ENCODE data around the gene PIK3R4.

The PIK3R4 gene

GRCh38 chr3:130741946-130742610 lies 4.6 kb downstream of the PIK3R4 start:
- DNase-seq (ENCODE audit: low read depth in 2 of 2), result no peak

GRCh38 chr3:130739848-130740247 lies 6.8 kb downstream of the PIK3R4 start:
- DNase-seq (ENCODE audit: low read depth in 2 of 2), result no peak

GRCh38 chr3:130738241-130738640 lies 8.4 kb downstream of the PIK3R4 start:
- DNase-seq (ENCODE audit: low read depth in 2 of 2), result no peak

- DNase-seq (ENCODE audit: low read depth in 2 of 2), result no peak
These were observed 9.0 kb downstream of the PIK3R4 start for GRCh38 chr3:130737622-130738021.

DNA sequence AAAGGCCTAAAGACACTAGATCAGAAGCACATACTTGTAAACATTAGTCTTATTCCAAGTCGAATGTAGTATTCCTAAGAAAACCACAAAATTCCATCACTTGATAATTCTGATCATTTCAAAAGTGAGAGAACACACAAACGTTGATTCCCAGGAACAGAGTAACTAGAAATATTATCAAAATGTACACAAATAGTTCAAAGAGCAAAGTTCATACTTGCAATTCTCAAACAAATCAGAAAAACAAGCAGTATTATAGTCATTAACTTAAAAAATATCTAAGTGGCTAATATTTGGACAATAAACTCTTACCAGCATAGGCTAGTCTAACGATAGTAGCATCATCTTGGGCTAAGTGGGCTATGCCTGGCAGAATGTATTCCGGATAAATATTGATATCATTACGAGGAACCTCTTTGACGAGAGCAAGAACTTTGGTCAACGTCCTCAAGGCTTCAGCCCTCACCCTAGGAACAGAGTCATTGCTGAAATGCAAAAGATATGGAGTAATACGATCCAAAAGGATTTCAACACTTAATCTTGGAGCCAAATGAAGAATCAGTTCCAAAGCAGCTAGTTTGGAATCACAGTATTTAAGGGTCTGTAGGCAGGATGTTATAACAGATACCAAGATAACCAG lies 13.3 kb downstream of the PIK3R4 start:
- DNase-seq (ENCODE audit: low read depth in 2 of 2), result no peak

- DNase-seq (ENCODE audit: low read depth in 2 of 2), result no peak
These were observed 14.1 kb downstream of the PIK3R4 start for GRCh38 chr3:130732501-130732900.

- DNase-seq (ENCODE audit: low read depth in 2 of 2), result no peak
These were observed 14.8 kb downstream of the PIK3R4 start for GRCh38 chr3:130731817-130732216.

DNA sequence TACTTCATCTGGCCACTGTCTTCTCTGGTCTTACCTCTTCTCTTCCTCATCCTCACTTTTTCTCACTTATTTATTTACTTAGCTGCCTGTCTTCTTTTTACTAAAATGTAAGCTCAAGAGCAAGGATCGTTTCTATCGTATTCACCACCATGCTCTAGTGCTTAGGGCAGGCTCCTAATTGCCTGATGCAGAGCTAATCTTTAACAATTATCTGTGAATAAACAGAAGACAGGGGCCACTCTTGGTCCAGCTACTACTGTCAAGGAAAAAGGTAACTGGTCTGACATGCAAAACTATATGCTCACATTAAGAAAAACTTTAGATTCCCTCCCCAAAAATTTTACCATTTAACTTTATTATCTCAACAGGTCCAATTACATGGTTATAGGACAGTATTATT lies 17.5 kb downstream of the PIK3R4 start:
- DNase-seq (ENCODE audit: low read depth in 2 of 2), result no peak

DNA sequence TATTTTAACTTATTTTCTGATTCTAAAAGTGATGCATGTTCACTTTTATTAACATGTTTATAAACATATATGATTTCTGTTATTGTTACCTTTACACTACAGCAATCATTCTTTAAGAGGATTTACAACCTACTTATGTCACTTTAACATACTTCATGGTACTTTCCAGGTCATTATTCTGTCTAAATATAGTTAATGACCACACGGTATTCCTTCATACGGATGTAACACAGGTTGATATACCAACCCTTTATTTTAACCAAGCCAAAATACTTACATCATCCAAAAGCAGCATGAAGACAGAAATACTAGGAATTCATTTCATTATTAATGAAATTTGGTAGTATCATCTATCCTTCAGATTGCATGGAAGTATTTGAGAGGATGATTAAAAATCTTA lies 18.6 kb downstream of the PIK3R4 start:
- no peak for DNase-seq (ENCODE audit: low read depth in 2 of 2)

GRCh38 chr3:130725746-130726145 lies 20.9 kb downstream of the PIK3R4 start:
- DNase-seq (ENCODE audit: low read depth in 2 of 2), result no peak

- no peak for DNase-seq (ENCODE audit: low read depth in 2 of 2)
These were observed 31.0 kb downstream of the PIK3R4 start for GRCh38 chr3:130715616-130716015.

DNA sequence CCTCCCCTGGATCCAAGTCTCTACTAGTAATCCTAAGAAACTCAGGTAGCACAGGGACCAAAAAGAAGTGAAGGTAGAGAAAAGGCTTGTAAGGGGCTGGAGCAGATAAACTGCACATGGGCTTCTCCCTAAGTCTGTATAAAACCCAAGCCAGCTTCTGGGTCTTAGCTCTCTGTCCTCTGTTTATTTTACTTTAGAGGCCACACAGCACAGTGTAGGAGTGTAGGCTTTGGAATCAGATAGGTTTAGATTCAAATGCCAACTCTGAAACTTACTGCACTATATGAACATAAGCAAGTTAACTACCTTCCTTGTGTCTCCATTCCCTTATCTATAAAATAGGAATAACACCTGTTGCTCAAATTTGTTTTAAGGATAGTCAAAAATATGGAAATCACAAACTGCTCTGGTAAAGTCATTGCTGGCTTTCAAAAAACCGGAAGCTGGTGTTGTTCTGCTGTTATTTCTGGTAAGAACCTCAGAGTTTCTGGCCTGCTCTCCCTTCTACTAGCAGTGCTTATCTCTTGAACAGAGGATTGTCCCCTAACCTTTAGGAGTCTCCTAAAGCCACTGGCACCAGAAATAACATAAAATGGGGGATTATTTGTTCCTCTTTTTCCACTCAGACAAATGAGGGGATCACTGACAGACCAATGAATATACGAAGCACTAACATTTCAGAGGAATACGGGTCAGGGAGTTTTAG lies 33.8 kb downstream of the PIK3R4 start:
- no peak for DNase-seq (ENCODE audit: low read depth in 2 of 2)

GRCh38 chr3:130711565-130712324 lies 34.9 kb downstream of the PIK3R4 start:
- peak; percentile 56 to 63 for DNase-seq (ENCODE audit: low read depth in 2 of 2)

- DNase-seq (ENCODE audit: low read depth in 2 of 2), result no peak
These were observed 37.0 kb downstream of the PIK3R4 start for GRCh38 chr3:130709671-130710070.

DNA sequence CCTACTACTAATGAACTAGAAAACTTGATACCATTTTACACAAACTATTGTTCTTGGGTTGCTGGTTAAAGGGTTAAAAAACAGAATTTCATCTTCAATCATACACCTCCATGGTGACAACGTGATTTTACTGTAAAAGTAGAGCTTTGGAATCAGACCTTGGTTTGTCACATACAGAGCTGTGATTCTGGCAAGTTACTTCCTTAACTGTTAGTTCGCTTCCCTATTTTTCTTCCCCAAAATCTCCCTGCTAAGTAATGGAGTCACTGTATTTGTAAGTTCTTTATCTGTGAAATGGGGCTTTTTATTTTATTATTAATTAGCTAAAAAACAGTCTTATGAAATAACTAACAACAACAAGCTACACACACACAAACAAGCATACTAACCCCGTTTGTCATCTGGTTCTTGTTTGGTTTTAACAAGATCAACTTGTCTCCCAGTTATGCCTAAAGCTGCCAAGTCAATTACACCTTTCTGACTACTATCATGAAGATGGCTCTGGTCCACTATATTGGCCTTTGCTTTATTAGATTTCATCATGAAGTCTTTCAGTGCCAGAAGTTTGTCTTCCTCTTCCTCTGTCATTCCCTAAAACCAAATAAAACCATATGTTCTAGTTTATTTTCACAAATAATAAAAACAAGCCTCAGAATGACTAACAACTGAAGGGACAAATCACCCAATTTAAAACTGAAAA lies 38.6 kb downstream of the PIK3R4 start:
- DNase-seq (ENCODE audit: low read depth in 2 of 2), result no peak

- DNase-seq (ENCODE audit: low read depth in 2 of 2), result no peak
These were observed 41.1 kb downstream of the PIK3R4 start for GRCh38 chr3:130705501-130705900.

GRCh38 chr3:130702985-130703384 lies 43.6 kb downstream of the PIK3R4 start:
- DNase-seq (ENCODE audit: low read depth in 2 of 2), result no peak

DNA sequence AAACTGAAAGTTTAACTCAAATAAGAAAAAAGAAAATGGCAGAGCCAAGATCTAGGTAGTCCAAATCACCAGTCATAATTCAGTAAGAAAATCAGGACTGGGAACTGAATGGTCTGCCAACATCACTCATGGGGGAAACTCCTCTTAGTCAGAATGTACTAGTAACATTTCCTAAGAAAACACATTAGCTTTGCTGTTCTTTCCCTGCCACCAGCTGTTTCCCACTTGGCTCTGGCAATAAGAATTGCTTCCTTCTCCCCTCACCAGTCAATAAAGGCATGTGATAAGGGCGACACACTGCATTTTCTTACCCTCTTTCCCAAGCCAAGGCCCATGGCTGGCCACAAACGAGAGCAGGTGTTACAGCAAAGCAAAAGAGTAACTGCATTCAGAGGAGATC lies 46.1 kb downstream of the PIK3R4 start:
- no peak for DNase-seq (ENCODE audit: low read depth in 2 of 2)

DNA sequence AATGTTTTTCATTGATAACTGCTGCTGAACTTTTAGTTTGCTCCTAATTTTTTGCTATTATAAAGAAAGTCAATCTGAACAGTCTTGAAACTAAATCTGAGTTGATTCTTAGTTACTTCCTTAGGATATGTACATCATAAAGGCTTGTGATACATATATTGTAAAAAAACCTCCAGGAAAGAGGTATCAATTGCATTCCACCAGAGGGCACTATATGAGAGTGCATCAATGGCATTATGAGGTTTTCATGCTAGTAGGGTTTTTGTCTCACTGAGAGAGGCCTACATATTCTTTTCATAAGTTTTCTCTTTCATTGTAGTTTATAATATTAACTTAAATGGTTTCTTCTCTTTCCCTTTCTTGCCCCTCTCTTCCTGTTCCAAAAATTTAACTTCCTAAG lies 46.9 kb downstream of the PIK3R4 start:
- DNase-seq (ENCODE audit: low read depth in 2 of 2), result no peak

DNA sequence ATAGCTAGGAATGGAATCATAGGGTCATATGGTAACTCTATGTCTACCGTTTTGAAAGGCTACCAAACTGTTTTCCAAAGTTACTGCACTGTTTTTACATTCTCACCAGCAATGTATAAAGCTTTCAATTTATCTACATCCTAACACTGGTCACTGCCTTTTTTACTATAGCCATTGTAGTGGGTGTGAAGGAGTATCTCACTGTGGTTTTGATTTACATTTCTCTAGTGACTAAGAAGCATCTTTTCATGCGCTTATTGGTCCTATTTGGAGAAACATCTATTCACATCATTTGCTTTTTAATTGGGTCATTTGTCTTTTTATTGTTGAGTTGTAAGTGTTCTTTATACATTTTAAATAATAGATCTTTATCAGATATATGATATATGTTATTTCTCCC lies 53.3 kb downstream of the PIK3R4 start:
- DNase-seq (ENCODE audit: low read depth in 2 of 2), result no peak

- no peak for DNase-seq (ENCODE audit: low read depth in 2 of 2)
These were observed 54.2 kb downstream of the PIK3R4 start for GRCh38 chr3:130692455-130692854.
